Mucosa of stomach (tissue), 1 donor: ENCODE data around the gene EIF1AD.

Experiments
- H3K27me3 ChIP-seq: one replicate; pipeline ENCODE4 v1.7.0; 2013; ENCODE audit warnings: mild to moderate bottlenecking, low read length; ENCODE audit not compliant: control insufficient read depth, insufficient read depth
- H3K36me3 ChIP-seq: one replicate; pipeline ENCODE4 v1.7.0; 2013; ENCODE audit warnings: low read length; ENCODE audit not compliant: control insufficient read depth, insufficient read depth
- H3K4me1 ChIP-seq: one replicate; pipeline ENCODE4 v1.7.0; 2013; ENCODE audit warnings: mild to moderate bottlenecking, low read length; ENCODE audit not compliant: control insufficient read depth, insufficient read depth
- H3K4me3 ChIP-seq: one replicate; pipeline ENCODE4 v1.7.0; 2013; ENCODE audit warnings: low read length
- H3K9ac ChIP-seq: one replicate; pipeline ENCODE4 v1.7.0; 2013; ENCODE audit warnings: mild to moderate bottlenecking, low read length, moderate library complexity
- H3K9me3 ChIP-seq: one replicate; pipeline ENCODE4 v1.7.0; 2013; ENCODE audit warnings: mild to moderate bottlenecking, low read length, moderate library complexity; ENCODE audit not compliant: control insufficient read depth
- donor health status: Pancreatic carcinoma.

The EIF1AD gene

DNA sequence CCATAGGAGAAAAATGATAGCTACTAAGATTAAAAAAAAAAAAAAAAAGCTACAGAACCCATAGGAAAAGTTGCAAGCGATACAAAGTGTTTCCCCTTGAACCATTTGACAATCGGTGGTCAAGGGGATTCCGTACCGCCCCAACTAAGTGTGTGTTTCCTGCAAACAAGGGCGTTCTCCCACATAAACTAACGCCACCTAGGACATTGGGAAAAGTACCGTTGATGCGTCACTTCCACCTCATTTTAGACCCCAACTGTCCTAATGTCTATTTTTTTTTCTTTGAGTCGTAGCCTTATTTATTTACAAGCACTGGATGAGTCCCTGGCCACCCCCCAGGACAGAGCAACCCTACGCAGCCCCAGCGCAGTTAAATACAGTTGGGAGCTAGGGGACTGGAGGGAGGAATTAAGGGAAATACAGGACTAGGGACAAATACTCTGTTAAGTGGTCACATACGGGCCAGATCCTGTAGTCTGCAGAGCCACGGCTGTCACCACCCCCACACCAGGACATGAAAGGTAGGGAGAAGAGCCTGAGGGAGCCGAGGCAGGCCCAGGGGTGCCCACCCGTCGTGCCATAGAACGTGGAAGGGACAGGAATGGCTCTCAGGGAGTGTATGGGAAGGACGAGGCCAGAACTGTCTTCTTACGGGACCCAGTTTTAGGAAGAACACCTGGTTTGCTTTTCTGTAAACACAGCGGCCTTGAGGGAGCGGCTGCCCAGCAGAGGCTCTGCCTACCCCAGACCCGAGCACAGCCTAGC is 19.0 kb downstream of the EIF1AD start:
- no peaks in the 10 kb centered on the region for H3K27me3 ChIP-seq

DNA sequence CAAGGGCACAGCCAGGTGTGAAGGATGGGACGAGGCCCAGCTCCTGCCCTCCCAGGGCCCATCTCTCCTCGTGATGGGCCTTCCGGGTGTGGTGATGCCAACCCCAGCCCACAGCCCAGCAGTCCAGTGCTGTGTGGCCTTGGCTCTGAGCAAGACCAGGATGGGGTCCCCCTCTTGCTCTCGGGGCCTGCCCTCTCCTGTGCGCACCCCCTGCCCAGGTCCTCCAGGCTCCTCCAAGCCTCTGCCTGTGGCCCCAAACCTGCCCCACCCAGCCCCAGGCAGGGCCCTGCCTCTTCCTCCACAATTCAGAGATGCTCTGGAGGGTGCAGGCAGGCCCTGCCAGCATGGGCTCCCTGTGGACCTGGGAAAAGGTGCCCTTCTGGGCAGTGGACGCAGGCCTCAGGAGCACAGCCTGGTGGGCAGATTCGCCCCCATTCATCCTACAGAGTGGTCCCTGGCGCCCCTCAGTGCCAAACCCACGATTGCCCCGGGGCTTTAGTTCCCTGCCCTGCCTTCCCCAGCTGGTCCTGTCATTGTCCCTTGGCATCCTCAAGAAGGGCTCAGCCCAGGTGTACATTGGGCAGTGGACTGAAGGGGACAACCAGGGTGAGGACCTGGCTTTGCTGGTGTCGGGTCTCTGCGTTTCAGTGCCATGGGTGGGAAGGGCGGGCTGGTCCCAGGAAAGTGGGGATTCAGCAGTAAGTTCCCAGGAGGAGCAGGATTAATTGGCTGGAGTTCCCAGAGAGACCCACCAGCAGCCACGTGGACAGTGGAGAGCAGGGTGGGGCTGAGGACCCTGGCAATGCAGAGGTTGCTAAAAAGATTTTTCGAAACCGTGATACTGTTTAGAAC is 19.8 kb downstream of the EIF1AD start:
- Histone ChIP-seq H3K27me3 (no peaks in the 10 kb centered on the region), H3K9me3 (no peaks in the 10 kb centered on the region), H3K36me3 (no peaks in the 10 kb centered on the region), H3K9ac (no peak overlapping the region), H3K4me3 (no peak overlapping the region), H3K4me1 (no peaks in the 10 kb centered on the region)

More for the DNA sequence above, 19.0 kb downstream of the EIF1AD start:
- Histone ChIP-seq H3K9ac (no peak overlapping the region), H3K4me3 (no peak overlapping the region), H3K36me3 (no peaks in the 10 kb centered on the region), H3K4me1 (no peaks in the 10 kb centered on the region), H3K9me3 (no peaks in the 10 kb centered on the region)

DNA sequence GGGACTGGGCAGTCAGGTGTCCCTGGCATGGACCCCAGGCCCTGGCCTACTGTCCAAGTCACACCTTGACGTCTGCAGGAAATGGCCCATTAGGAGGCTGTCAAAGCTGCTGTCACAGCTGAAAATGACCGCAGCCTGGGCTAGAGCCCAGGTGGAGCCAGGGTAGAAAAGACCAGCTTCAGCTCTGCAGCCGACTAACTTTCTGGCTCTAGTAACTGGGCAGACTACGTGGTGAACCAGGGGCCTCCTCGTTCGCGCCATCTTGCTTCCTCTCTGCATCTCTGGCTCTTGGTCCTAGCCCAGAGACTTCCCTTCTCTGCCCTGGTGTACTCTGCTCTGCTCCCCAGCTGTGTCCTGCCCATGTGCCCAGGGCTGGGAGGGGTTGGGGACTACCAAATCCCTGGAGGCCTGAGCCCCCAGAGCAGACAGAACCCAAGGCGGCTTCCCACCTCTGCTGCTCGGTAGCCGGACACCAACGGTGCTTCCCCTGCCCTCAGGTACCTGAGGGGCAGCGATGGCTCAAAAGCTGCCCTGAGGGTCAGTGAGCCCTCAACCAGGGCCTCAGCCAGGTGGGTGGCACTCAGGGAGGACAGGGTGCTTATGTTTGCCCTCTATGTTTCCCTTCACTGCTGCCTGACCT is 20.7 kb downstream of the EIF1AD start:
- Histone ChIP-seq H3K27me3 (no peaks in the 10 kb centered on the region), H3K4me1 (no peaks in the 10 kb centered on the region), H3K9me3 (no peaks in the 10 kb centered on the region), H3K36me3 (no peaks in the 10 kb centered on the region), H3K9ac (no peak overlapping the region), H3K4me3 (no peak overlapping the region)

DNA sequence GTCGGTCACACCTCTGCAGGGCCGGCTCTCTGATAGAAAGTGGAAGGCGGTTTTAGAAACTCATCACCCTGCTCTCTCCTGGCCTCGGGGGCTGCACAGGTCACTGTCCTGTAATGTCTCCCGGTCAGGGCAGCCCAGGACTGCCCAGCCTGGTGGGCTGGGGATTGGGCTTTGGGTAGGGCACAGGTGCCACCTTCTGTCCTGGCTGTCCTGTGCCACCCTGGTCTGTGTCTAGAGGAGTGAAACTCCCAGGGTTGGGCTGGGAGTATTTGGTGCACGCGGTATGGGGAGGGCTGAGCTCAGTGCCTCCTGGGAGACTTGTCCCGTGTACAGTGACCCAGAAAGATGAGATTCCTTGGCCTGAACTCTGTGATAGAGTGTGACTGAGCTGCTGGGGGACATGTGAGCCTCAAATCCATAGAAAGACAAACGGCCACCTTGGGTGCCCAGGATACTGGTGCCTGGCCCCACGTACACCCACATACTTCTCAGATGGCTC is 22.6 kb downstream of the EIF1AD start:
- H3K27me3 ChIP-seq, result no peaks in the 10 kb centered on the region
- H3K4me1 ChIP-seq, result no peaks in the 10 kb centered on the region
- no peak overlapping the region for H3K9ac ChIP-seq
- H3K36me3 ChIP-seq, result no peaks in the 10 kb centered on the region
- H3K4me3 ChIP-seq, result no peak overlapping the region
- no peaks in the 10 kb centered on the region for H3K9me3 ChIP-seq

DNA sequence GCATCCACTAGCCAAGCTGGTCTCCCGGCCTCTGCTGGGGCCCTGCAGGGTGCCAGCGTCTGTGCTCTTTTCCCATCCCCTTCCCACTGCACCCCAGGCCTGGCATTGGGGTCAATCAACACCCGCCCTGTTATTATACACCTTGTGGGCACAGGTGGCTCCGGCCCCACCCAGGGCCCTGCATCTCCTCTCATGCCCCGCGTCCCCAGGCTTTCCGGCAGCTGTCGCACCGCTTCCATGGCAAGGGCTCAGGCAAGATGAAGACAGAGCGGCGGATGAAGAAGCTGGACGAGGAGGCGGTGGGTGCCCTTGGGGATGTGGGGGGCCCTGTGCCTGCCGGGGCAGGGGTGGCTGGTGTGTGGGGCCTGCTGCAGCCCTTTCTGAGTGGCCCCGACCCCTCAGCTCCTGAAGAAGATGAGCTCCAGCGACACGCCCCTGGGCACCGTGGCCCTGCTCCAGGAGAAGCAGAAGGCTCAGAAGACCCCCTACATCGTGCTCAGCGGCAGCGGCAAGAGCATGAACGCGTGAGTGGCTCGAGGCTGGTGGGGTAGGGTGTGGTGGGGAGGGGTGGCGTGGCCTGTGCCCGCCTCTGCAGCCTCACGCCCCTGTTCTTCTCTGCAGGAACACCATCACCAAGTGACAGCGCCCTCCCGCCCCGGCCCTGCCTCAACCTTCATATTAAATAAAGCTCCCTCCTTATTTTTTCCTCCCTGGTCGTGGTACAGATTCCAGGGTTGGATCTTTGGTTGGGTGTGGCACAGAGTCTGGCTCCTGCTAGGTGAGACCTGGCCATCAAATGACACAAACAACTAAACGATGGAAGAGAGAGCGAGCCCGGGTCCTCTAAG is 23.3 kb downstream of the EIF1AD start:
- no peaks in the 10 kb centered on the region for H3K9me3 ChIP-seq
- H3K4me1 ChIP-seq, result no peaks in the 10 kb centered on the region
- H3K27me3 ChIP-seq, result no peaks in the 10 kb centered on the region
- no peak overlapping the region for H3K9ac ChIP-seq
- no peaks in the 10 kb centered on the region for H3K36me3 ChIP-seq
- H3K4me3 ChIP-seq, result no peak overlapping the region

DNA sequence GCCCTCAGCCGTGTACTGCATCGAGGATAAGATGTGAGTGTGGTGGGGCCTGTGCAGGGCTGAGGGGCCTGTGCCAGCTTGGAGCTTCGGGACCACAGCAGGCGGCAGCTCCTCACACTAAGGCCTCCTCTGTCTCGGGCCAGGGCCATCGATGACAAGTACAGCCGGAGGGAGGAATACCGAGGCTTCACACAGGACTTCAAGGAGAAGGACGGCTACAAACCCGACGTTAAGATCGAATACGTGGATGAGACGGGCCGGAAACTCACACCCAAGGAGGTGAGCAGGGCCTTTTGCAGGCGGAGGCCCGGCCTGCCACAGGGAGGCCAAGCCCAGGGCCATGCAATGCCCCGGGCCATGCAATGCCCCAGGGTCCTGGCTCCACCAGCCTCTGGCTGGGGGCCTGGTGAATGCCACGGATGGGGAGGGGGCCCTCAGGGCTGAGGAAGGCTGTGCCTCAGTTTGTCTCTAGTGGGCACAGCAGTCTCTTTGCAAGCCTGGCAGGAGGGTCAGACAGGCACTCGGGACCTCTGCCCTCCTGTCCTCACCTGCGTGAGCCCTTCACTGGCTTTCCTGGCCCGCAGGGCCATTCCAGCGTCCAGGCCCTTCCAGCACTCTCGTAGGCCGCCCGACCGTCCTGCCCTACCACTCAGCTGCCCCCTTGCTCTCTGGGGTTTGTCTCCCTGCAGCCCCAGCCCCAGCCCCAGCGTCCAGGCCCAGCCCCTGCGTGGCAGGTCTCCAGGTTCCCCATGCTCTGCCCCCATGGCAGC is 24.2 kb downstream of the EIF1AD start:
- no peaks in the 10 kb centered on the region for H3K36me3 ChIP-seq
- H3K4me3 ChIP-seq, result no peak overlapping the region
- H3K9me3 ChIP-seq, result no peaks in the 10 kb centered on the region
- no peaks in the 10 kb centered on the region for H3K4me1 ChIP-seq
- no peak overlapping the region for H3K9ac ChIP-seq
- H3K27me3 ChIP-seq, result no peaks in the 10 kb centered on the region

DNA sequence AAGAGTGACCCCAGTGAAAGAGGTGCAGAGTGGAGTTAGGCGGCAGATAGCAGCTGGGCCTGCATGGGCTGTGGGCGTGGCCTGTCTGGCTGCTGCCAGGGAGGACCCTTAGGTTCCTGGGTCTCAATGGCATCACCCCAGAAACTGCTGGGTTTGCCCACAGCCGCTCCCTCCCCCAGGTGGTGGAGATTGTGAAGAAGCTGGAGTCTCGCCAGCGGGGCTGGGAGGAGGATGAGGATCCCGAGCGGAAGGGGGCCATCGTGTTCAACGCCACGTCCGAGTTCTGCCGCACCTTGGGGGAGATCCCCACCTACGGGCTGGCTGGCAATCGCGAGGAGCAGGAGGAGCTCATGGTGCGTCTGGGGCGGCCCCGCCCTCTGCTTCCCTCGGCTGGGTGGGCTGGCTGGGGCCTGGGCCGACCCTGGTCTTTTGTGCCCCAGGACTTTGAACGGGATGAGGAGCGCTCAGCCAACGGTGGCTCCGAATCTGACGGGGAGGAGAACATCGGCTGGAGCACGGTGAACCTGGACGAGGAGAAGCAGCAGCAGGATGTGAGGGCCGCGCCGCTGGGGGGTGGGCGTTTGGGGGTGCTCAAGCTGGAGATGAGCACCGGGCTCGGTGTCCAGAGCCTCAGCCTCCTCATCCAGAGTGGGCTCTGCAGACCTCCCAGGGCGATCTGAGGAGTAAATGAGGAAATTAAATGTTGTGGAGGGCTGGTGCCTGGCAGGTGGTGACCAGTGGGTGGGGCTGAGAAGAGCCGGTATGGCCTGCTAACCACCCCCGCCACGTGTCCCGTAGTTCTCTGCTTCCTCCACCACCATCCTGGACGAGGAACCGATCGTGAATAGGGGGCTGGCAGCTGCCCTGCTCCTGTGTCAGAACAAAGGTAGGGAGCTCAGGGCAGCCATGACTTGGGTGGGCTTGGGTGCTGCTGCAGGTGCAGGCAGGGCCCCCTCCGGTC is 25.5 kb downstream of the EIF1AD start:
- H3K36me3 ChIP-seq, result no peaks in the 10 kb centered on the region
- no peaks in the 10 kb centered on the region for H3K9me3 ChIP-seq
- no peaks in the 10 kb centered on the region for H3K4me1 ChIP-seq
- no peak overlapping the region for H3K9ac ChIP-seq
- no peak overlapping the region for H3K4me3 ChIP-seq
- H3K27me3 ChIP-seq, result no peaks in the 10 kb centered on the region

DNA sequence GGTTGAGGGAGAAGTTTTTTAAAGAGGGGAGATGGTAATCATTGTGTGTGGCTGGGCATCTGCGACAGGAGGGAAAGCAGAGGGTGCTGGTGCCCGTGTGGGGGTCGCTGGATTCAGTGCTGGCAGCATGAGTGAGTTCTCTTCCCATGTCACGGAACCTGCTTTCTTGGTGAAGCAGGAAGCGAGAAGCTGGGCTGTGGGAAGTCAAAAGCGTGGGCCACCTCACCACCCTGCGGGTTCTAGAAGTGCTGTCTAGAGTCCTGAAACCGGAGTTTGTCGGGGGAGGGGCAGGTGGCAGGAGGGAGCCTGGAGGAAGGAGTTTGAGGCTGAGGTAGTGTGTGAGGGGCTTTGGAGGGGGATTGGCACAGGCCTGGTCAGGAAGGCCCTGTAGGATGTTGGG is 26.2 kb downstream of the EIF1AD start:
- H3K9ac ChIP-seq, result no peak overlapping the region
- no peaks in the 10 kb centered on the region for H3K9me3 ChIP-seq
- no peak overlapping the region for H3K4me3 ChIP-seq
- H3K36me3 ChIP-seq, result no peaks in the 10 kb centered on the region
- H3K27me3 ChIP-seq, result no peaks in the 10 kb centered on the region
- H3K4me1 ChIP-seq, result no peaks in the 10 kb centered on the region

DNA sequence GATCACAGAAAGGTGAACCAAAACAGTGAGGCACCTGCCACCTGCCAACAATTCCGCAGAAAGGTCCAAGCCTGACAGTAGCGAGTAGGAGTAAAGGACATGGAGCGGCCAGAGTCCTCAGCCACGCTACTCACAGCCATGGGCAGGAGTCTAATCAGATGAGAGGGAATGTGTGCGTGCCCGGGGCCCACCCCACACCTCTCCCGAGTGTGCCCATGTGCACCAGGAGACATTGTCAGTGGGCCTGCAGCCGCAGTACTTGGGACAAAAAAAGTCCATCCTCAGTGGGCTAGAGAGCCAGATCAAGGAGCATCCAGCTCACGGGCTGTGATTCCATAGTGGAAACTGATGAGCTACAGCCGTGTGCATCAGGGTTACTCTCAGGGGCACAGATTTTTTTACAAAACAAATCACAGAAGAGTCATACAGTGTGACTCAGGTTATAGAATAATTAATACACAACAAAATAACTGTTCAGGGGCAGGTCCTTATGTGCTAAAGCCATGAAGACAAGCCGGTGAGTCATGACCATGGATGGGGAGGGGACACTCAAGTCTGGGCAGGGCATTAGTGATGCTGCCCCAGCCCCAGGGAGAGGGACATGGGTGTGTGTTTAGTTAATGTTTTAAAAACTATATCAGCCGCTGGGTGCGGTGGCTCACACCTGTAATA is 28.4 kb downstream of the EIF1AD start:
- no peak overlapping the region for H3K9ac ChIP-seq
- no peaks in the 10 kb centered on the region for H3K4me1 ChIP-seq
- peaks cover 7% of the 10 kb centered on the region for H3K36me3 ChIP-seq
- H3K9me3 ChIP-seq, result no peaks in the 10 kb centered on the region
- no peak overlapping the region for H3K4me3 ChIP-seq
- no peaks in the 10 kb centered on the region for H3K27me3 ChIP-seq

DNA sequence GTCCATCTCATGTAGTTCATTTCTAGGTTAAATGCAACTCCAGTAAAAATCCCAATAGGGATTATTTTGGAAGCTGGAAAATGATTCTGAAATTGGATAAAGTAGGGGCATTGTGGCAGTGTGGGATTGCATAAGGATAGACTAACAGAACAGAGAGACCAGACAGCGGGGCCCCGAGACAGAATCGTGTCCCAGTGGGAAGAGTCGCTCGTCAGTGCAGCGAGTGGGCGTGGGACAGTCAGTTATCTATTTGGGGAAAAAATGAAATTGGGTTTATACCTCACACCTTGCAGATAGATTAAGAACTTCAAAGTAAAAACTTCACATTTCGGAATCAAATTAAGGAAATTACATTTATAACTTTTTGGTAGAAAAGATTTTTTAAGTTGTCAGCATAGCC is 29.8 kb downstream of the EIF1AD start:
- Histone ChIP-seq H3K9ac (no peak overlapping the region), H3K4me1 (no peaks in the 10 kb centered on the region), H3K36me3 (peaks cover 7% of the 10 kb centered on the region), H3K9me3 (no peaks in the 10 kb centered on the region), H3K27me3 (no peaks in the 10 kb centered on the region), H3K4me3 (no peak overlapping the region)
